LHCN-M2 (cell line): ENCODE measurements around the gene ADCY3. TPM values are rescaled to one million over a fixed set of nuclear protein-coding genes. Genes with fewer than 3 reads are reported as not detected.

Experiments used
- DNase-seq: peaks from one replicate; pipeline ENCODE4 v3.0.0-alpha.2; 2012; ENCODE audit warnings: low read depth
- total RNA-seq: library from RNA; depleted of rRNA; stranded (reverse); fragments of >200 nt; gene quantifications from 2 replicates; pipeline ENCODE4 v1.2.3, GENCODE V29; 2014

Gene ADCY3
- total RNA-seq, 1 experiment from 2014 or later, result 23.3 TPM

GRCh38 chr2:24906466-24906865 is 13.6 kb downstream of the ADCY3 start:
- no peak for DNase-seq

- DNase-seq, result no peak
These were observed 16.6 kb downstream of the ADCY3 start for GRCh38 chr2:24903161-24904103.

- DNase-seq, result no peak
These were observed 20.6 kb downstream of the ADCY3 start for GRCh38 chr2:24899361-24899910.

- no peak for DNase-seq
These were observed 21.6 kb downstream of the ADCY3 start for GRCh38 chr2:24898122-24899109.

- DNase-seq, result no peak
These were observed 25.3 kb downstream of the ADCY3 start for GRCh38 chr2:24894750-24895149.

- DNase-seq, result peak; percentile 39
These were observed 26.1 kb downstream of the ADCY3 start for GRCh38 chr2:24893934-24894333.

GRCh38 chr2:24892928-24893327 is 27.1 kb downstream of the ADCY3 start:
- no peak for DNase-seq

GRCh38 chr2:24891201-24891600 is 28.8 kb downstream of the ADCY3 start:
- DNase-seq, result peak; percentile 29

DNA sequence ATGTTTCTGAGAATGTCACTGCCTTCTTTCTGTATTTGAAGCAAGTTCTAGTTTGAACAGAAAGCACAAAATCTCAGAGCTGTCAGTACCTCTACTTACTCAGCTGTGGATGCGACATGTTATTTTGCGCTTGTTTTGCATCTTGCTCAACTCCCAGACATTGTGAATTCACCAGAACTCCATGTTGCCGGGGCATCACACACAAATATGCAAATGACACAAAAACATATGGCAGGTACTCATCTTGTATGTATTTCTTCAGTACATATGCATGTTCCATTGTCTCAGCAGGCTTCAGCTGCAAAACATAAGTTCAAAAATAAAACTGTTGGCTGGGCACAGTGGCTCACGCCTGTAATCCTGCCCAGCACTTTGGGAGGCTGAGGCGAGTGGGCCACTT is 30.8 kb downstream of the ADCY3 start:
- DNase-seq, result no peak

- no peak for DNase-seq
These were observed 31.9 kb downstream of the ADCY3 start for GRCh38 chr2:24888177-24888576.

GRCh38 chr2:24887307-24887874 is 32.6 kb downstream of the ADCY3 start:
- DNase-seq, result no peak

DNA sequence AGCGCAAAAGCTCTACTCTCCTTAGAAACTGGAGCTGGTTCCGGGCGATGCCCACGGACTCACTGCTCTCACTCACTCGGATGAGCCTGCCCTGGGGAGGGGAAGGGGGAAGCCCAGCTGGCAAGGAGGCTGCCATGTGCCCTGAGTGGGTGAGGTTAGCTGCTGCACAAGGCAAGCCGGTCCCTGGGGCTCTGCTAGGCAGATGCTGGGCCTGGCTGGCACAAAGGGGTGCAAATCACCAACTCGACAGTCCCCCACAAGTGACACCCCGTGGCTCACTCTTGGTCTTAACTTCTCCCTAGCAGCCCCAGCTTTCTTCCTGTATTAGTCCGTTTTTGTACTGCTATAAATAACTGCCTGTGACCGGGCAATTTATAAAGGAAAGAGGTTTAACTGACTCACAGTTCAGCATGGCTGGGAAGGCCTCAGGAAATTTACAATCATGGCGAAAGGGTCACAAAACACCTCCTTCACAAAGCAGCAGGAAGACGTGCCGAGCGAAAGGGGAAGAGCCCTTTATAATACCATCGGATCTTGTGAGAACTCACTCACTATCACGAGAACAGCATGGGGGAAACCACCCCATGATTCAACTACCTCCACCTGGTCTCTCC is 33.2 kb downstream of the ADCY3 start:
- no peak for DNase-seq

DNA sequence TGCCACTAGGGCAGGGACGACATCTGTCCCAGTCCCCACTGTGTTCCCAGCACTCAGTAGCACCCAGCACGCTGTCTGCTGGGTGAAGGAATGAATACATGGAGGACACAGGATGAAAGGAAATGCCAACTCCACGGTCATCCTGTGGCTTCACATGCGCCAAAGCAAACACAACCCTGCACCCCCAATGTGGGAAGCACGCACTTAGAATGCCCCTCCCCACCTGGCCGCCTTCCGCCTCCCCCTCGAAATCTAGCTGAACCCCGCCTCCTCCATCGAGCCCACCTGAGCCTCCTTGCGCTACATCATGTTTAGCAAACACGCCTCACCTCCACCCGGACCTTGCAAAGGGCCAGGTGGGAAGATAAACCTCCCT is 33.9 kb downstream of the ADCY3 start:
- no peak for DNase-seq

GRCh38 chr2:24885221-24886125 is 34.6 kb downstream of the ADCY3 start:
- no peak for DNase-seq

DNA sequence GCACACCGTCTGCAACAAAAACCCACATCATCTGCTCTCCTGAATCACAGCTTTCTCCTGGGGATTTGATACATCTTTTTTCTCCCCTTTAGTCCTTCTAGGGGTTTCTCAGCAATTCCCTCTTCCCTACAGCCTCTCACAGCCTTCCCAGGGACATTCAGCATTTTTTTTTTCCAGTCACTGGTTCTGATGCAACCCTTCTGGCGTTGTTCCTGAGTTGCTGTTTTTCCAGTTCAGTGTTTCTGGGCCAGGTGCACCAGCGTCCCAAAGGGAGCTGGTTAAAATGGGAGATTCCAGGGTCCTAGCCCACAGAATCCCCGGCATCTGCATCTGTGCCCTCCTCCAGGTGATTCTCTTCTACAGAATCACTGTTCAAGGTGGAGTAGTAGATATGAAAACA is 36.1 kb downstream of the ADCY3 start:
- DNase-seq, result peak; percentile 25

- DNase-seq, result no peak
These were observed 38.4 kb downstream of the ADCY3 start for GRCh38 chr2:24881623-24882022.

DNA sequence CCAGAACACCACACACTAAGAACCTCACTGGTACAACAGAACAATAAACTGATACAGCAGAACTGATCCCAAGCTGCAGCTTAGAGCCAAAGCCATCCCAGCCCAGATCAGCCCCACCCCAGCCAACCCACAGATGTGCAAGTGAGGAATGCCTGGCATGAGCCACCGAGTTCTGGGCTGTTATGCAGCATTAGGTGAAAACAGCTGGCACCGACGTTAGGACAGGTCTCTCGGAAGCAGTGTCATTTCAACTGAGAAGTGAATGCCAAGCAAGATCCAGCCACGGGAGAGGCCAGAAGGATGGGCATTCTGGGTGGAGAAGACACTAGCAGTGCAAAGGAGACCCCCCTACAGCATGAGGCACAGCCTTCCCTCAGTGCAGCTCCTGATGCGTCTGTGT is 38.9 kb downstream of the ADCY3 start:
- no peak for DNase-seq

DNA sequence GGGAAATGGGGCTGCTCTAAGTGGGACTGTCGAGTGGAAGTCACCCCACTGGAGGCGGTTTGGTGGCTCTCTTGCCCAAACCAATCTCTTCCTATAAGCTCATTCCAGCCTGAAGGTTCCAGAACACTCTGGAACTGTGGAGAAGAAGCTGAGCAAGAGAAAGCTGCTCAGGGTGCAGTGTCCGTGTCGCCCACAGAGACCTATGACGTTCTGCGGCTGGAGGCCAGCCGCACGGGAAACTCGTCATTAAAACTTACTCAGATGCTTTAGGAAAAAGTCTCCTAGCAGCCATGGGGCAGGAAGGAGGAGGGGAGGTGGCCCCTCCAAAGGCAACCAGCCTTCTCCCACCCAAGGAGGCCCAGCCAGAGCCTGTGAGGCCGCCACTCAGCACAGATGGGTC is 41.7 kb downstream of the ADCY3 start:
- DNase-seq, result no peak

- no peak for DNase-seq
These were observed 42.4 kb downstream of the ADCY3 start for GRCh38 chr2:24877646-24878045.

DNA sequence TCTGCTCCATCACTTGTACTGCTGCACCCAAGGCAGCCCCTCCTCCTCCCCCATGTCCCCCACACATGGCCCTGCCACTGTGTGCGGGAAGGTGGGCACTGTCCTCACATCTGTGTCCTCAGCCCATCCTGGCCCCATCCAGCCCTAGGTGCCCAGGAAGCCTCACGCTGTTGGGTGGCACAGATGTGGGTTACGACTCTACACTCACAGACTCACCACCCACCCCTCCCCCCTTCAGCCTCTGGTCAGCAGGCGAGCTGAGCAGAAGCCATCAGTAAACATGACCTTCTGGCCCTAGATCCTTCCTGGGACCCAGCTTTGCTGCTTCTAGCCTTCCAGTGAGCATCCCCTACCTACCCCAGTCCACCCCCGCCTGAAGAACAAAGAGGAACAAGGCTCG is 43.0 kb downstream of the ADCY3 start:
- no peak for DNase-seq
